ENCODE data around the gene CARD11.

CARD11 gene

DNA sequence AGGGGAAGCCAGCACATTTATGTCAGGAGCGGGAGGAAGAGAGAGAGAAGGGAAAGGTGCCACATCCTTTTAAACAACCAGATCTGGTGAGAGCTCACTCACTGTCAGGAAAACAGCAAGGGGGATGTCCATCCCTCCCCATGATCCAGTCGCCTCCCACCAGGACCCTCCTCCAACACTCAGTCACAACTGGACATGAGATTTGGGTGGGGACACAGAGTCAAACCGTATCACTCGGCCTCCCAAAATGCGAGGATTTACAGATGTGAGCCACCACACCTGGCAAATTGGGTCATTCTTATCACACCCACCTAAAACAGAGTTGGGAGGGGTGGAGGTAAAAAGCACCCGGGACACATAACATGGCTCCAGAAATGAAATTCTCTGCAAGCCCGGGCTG, 41.0 kb downstream of the CARD11 start:
- H3F3A ChIP-seq (ENCODE audit: low read depth): no peaks in the 10 kb centered on the region
- peaks cover 4% of the 10 kb centered on the region; the same call in 1 of the 2 replicates for H3K36me3 ChIP-seq (ENCODE audit: insufficient read depth, low read length)
- H3K27me3 ChIP-seq (ENCODE audit: insufficient read depth, low read length, poor library complexity, severe bottlenecking): no peaks in the 10 kb centered on the region
- no peak overlapping the region for H2AFZ ChIP-seq (ENCODE audit: low read length)
- H3K4me1 ChIP-seq (ENCODE audit: insufficient read depth, low read length, poor library complexity, severe bottlenecking): no peaks in the 10 kb centered on the region
- H3K9me2 ChIP-seq (replicated peaks; ENCODE audit: low read depth, low read length): no peaks in the 10 kb centered on the region
- no peaks in the 10 kb centered on the region for H4K20me1 ChIP-seq (ENCODE audit: insufficient read depth, low read length, poor library complexity, severe bottlenecking)
- H3K9ac ChIP-seq (ENCODE audit: low read depth, low read length, poor library complexity, severe bottlenecking): no peak overlapping the region
- no peak for TF ChIP-seq EZH2phosphoT487 (IDR thresholded peaks at IDR 0.05; ENCODE audit: borderline replicate concordance)
- H3K79me2 ChIP-seq (ENCODE audit: insufficient read depth, low read length): peaks cover 6% of the 10 kb centered on the region; the same call in 1 of the 2 replicates
- no peak overlapping the region for H3K4me2 ChIP-seq (ENCODE audit: low read depth, low read length, poor library complexity, severe bottlenecking)
- no peaks in the 10 kb centered on the region for H3K9me3 ChIP-seq (ENCODE audit: insufficient read depth, low read depth, low read length)
- H3K4me3 ChIP-seq (ENCODE audit: low read length, poor library complexity, severe bottlenecking): no peak overlapping the region

GRCh38 chr7:3000566-3000965, 43.1 kb downstream of the CARD11 start:
- peaks cover 6% of the 10 kb centered on the region; the same call in 1 of the 2 replicates for H3K79me2 ChIP-seq (ENCODE audit: insufficient read depth, low read length)
- H3K9me2 ChIP-seq (replicated peaks; ENCODE audit: low read depth, low read length): no peaks in the 10 kb centered on the region
- no peak overlapping the region for H3K9ac ChIP-seq (ENCODE audit: low read depth, low read length, poor library complexity, severe bottlenecking)
- no peaks in the 10 kb centered on the region for H3F3A ChIP-seq (ENCODE audit: low read depth)
- no peak overlapping the region for H2AFZ ChIP-seq (ENCODE audit: low read length)
- H3K9me3 ChIP-seq (ENCODE audit: insufficient read depth, low read depth, low read length): no peaks in the 10 kb centered on the region
- H3K4me3 ChIP-seq (ENCODE audit: low read length, poor library complexity, severe bottlenecking): no peak overlapping the region
- TF ChIP-seq, protein P1, sequence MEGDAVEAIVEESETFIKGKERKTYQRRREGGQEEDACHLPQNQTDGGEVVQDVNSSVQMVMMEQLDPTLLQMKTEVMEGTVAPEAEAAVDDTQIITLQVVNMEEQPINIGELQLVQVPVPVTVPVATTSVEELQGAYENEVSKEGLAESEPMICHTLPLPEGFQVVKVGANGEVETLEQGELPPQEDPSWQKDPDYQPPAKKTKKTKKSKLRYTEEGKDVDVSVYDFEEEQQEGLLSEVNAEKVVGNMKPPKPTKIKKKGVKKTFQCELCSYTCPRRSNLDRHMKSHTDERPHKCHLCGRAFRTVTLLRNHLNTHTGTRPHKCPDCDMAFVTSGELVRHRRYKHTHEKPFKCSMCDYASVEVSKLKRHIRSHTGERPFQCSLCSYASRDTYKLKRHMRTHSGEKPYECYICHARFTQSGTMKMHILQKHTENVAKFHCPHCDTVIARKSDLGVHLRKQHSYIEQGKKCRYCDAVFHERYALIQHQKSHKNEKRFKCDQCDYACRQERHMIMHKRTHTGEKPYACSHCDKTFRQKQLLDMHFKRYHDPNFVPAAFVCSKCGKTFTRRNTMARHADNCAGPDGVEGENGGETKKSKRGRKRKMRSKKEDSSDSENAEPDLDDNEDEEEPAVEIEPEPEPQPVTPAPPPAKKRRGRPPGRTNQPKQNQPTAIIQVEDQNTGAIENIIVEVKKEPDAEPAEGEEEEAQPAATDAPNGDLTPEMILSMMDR (conservative IDR thresholded peaks at IDR 0.05; ENCODE audit: low read length): no peak
- TF ChIP-seq EZH2phosphoT487 (IDR thresholded peaks at IDR 0.05; ENCODE audit: borderline replicate concordance): no peak
- no peaks in the 10 kb centered on the region for H3K27me3 ChIP-seq (ENCODE audit: insufficient read depth, low read length, poor library complexity, severe bottlenecking)
- no peaks in the 10 kb centered on the region for H4K20me1 ChIP-seq (ENCODE audit: insufficient read depth, low read length, poor library complexity, severe bottlenecking)
- H3K4me1 ChIP-seq (ENCODE audit: insufficient read depth, low read length, poor library complexity, severe bottlenecking): no peaks in the 10 kb centered on the region
- H3K36me3 ChIP-seq (ENCODE audit: insufficient read depth, low read length): peaks cover 5% of the 10 kb centered on the region; the same call in 1 of the 2 replicates
- no peak overlapping the region for H3K4me2 ChIP-seq (ENCODE audit: low read depth, low read length, poor library complexity, severe bottlenecking)

DNA sequence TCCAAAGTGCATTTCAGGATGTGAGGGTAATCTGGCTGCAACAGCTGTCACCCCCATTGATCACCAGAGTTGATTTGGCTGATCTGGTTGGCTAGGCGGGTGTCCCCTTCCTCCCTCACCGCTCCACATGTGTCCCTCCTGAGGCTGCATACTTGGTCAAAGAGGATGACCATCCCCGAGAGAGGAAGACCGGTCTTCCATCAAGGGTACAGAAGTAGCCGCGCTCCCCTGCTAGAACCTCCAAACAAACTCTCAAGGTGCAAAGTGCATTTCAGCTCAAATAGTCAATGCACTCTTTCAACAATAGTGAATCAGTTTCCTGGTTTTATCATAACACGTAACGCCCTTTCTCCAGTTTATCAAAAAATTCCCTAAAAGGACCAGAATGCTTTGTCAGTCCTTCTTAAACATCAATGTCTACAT, 44.6 kb downstream of the CARD11 start:
- H3K9me3 ChIP-seq (ENCODE audit: insufficient read depth, low read depth, low read length): no peaks in the 10 kb centered on the region
- H3K79me2 ChIP-seq (ENCODE audit: insufficient read depth, low read length): peaks cover 6% of the 10 kb centered on the region; the same call in 1 of the 2 replicates
- no peak overlapping the region for H3K4me3 ChIP-seq (ENCODE audit: low read length, poor library complexity, severe bottlenecking)
- H3F3A ChIP-seq (ENCODE audit: low read depth): no peaks in the 10 kb centered on the region
- H3K36me3 ChIP-seq (ENCODE audit: insufficient read depth, low read length): peaks cover 12% of the 10 kb centered on the region; the same call in 1 of the 2 replicates
- no peaks in the 10 kb centered on the region for H4K20me1 ChIP-seq (ENCODE audit: insufficient read depth, low read length, poor library complexity, severe bottlenecking)
- no peaks in the 10 kb centered on the region for H3K4me1 ChIP-seq (ENCODE audit: insufficient read depth, low read length, poor library complexity, severe bottlenecking)
- no peak overlapping the region for H2AFZ ChIP-seq (ENCODE audit: low read length)
- TF ChIP-seq, protein P1 (conservative IDR thresholded peaks at IDR 0.05; ENCODE audit: low read length): no peak
- TF ChIP-seq EZH2phosphoT487 (IDR thresholded peaks at IDR 0.05; ENCODE audit: borderline replicate concordance): no peak
- H3K27me3 ChIP-seq (ENCODE audit: insufficient read depth, low read length, poor library complexity, severe bottlenecking): no peaks in the 10 kb centered on the region
- no peak overlapping the region for H3K4me2 ChIP-seq (ENCODE audit: low read depth, low read length, poor library complexity, severe bottlenecking)
- H3K9ac ChIP-seq (ENCODE audit: low read depth, low read length, poor library complexity, severe bottlenecking): no peak overlapping the region
- H3K9me2 ChIP-seq (replicated peaks; ENCODE audit: low read depth, low read length): no peaks in the 10 kb centered on the region

- H3K9me2 ChIP-seq (replicated peaks; ENCODE audit: low read depth, low read length): no peaks in the 10 kb centered on the region
- H3K9ac ChIP-seq (ENCODE audit: low read depth, low read length, poor library complexity, severe bottlenecking): no peak overlapping the region
- H3F3A ChIP-seq (ENCODE audit: low read depth): no peaks in the 10 kb centered on the region
- H3K4me1 ChIP-seq (ENCODE audit: insufficient read depth, low read length, poor library complexity, severe bottlenecking): no peaks in the 10 kb centered on the region
- H3K79me2 ChIP-seq (ENCODE audit: insufficient read depth, low read length): 0 out of 2 replicates have a peak, but pooled peaks cover 6% of the 10 kb centered on the region
- H3K4me2 ChIP-seq (ENCODE audit: low read depth, low read length, poor library complexity, severe bottlenecking): no peak overlapping the region
- H3K9me3 ChIP-seq (ENCODE audit: insufficient read depth, low read depth, low read length): no peaks in the 10 kb centered on the region
- H3K36me3 ChIP-seq (ENCODE audit: insufficient read depth, low read length): peaks cover 14% of the 10 kb centered on the region; the same call in 1 of the 2 replicates
- no peak overlapping the region for H2AFZ ChIP-seq (ENCODE audit: low read length)
- no peak overlapping the region for H3K4me3 ChIP-seq (ENCODE audit: low read length, poor library complexity, severe bottlenecking)
- no peaks in the 10 kb centered on the region for H4K20me1 ChIP-seq (ENCODE audit: insufficient read depth, low read length, poor library complexity, severe bottlenecking)
- H3K27me3 ChIP-seq (ENCODE audit: insufficient read depth, low read length, poor library complexity, severe bottlenecking): no peaks in the 10 kb centered on the region
- TF ChIP-seq EZH2phosphoT487 (IDR thresholded peaks at IDR 0.05; ENCODE audit: borderline replicate concordance): no peak
Measured at GRCh38 chr7:2997014-2997413, 46.7 kb downstream of the CARD11 start.
